Right kidney (tissue), 1 donor: ENCODE results near the gene CTNND2.

Experiments
- DNase-seq: peaks from one replicate; pipeline ENCODE4 v3.0.0-alpha.2; 2016

CTNND2 gene

GRCh38 chr5:11240293-11241190, 663.7 kb downstream of the CTNND2 start:
- no peak for DNase-seq

GRCh38 chr5:11239261-11240015, 664.8 kb downstream of the CTNND2 start:
- DNase-seq = no peak

GRCh38 chr5:11234501-11234911, 669.7 kb downstream of the CTNND2 start:
- no peak for DNase-seq

- DNase-seq = no peak
Observed at GRCh38 chr5:11230890-11231289, 673.4 kb downstream of the CTNND2 start.

DNA sequence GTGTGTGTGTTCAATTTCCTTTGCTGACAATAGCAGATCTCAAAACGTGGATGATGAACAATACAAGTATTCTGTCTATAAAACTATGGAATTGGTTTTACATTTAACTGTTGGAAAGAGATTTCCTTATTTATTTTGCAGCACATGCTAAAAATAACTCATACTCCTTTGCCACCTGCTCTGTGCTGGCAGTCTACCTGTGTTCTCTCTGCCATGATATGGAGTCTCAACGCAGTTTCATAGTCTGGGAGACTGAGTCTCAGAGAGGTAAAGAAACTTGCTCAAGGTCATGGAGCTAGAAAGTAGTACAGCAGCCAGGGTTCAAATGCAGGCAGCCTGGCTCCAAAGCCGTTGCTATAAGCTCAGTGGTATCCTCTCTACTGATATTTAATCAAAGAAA, 677.2 kb downstream of the CTNND2 start:
- no peak for DNase-seq

- no peak for DNase-seq
Observed at GRCh38 chr5:11224436-11225187, 679.6 kb downstream of the CTNND2 start.

- DNase-seq = no peak
Observed at GRCh38 chr5:11222169-11222568, 682.1 kb downstream of the CTNND2 start.

DNA sequence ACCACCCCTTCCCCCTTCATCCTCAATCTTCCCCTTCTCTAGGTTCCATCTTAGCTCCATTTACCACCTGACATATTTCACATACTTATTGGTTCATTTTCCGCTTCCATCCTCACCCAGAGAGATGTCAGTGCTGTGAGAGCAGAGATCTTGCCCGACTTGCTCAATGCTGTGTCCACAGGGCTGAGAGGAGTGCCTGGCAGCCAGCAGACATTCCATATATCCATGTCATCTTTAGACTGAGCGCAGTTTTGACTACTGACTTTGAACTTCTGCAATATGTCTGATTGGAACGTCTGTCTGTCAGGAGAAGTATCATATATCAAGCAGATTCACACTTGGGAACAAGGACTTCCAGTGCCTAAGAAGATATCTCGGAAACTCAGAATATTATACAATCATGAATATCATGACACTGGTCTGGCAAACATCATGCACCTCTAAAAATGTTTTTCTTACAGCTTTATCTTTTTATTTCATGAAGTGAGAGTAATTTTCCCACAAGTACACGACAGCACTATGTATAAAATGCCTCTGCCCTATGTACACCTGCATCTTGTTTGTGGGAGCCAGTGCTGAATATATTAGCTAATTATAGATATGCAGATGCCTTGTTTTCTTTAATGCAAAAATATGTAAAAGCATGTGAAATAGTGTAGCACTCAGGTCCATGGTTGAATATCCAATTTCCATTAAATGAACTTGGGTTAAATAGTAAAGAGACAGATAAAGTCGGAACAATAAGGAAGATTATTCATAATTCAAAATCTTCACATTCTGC, 689.2 kb downstream of the CTNND2 start:
- DNase-seq = no peak

DNA sequence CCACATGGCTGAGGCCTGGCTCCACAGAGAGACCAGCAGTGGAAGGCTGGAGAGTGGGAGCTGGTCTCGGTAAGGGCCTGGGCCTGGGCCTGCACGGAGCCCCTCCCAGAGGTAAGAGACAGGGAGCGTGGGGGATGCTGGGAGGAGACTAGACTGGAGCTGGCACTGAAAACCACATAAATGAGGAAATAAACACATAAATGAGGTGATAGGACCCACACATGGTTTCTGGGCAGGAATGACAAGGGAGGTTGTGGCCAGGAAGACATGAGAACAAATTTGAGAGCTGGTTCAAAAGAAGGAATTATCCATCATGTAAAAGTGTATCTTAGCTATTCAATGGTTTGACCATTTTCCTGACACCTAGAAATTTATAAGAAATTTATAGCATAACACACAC, 691.5 kb downstream of the CTNND2 start:
- DNase-seq = no peak

- no peak for DNase-seq
Observed at GRCh38 chr5:11197726-11198125, 706.5 kb downstream of the CTNND2 start.

GRCh38 chr5:11191673-11192072, 712.6 kb downstream of the CTNND2 start:
- DNase-seq = no peak

- no peak for DNase-seq
Observed at GRCh38 chr5:11182441-11183080, 721.7 kb downstream of the CTNND2 start.

- DNase-seq = no peak
Observed at GRCh38 chr5:11181940-11182339, 722.3 kb downstream of the CTNND2 start.

DNA sequence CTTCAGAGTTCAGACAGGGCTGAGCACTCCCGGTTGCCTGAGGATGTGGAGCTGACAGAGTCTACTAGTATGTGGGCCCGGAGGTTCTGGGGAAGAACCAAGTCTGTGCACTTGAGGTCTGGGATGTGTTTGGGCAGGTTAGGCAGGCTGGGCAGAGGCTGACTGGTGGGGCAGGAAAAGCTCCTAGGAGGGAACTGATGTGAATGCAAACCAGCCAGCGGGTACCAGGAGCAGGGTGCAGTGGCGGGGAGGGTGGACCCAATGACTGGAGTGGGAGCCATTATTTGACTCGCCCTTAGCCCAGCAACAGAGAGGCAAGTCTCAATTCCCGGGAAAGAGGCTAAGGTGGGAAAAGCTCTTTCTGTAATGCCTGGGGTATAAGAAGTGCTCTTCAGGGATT, 723.4 kb downstream of the CTNND2 start:
- DNase-seq = no peak

GRCh38 chr5:11177999-11178711, 726.1 kb downstream of the CTNND2 start:
- DNase-seq = no peak

DNA sequence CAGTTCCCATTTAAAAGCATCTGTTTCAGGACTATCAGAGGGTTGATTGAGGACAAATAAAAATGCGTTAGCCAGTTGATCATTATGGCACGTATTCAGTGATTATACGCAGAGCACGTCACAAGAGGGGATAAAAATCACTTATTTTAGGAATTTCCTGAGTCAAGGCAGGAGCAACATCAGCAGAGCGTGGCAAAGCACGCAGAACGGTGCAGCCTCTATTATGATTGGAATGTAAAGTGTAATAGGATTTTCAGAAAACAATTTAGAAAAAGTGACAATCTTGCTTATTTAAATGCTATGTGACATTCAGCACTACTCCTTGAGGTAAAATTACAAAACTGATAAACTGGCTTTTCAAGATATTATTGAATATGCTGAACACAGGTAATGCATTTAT, 729.7 kb downstream of the CTNND2 start:
- DNase-seq = no peak

GRCh38 chr5:11172484-11172883, 731.8 kb downstream of the CTNND2 start:
- DNase-seq = no peak

GRCh38 chr5:11171236-11171635, 733.0 kb downstream of the CTNND2 start:
- no peak for DNase-seq

GRCh38 chr5:11166923-11167322, 737.3 kb downstream of the CTNND2 start:
- DNase-seq = no peak

DNA sequence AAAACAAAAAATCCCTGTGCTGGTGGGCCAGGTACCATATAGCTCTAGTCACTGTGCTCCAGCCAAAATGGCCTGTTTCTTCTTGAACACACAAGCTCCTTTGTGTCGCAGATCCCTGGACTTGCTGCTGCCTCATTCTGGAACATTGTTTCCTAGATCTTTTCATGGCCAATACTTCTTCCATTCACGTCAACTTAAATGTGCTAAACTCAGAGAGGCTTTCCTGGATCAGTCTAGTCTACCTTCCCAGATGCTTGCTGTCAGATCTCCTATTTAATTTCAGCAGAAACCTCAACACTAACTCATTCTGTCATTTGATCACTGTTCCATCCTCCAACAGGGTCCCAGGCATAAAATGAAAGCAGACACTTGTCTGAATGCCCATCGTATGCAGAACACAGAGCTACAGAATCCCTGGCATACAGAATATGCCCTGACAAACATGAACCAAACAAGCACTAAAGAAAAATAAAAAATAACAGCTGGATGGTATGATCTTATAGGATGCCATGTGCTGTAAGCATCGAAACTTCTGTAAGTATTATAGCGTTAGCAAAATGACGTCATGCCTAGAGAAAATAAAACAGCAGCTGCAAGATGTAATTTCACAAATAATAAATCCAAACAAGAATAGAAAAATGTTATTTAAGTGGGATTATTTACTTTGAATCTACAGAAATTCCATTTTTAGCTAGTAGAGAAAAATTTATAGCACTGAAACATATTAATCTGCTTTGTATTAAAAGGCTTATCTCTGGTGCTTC, 739.5 kb downstream of the CTNND2 start:
- DNase-seq = no peak
